DND-41 (cell line): ENCODE data around the gene LHFPL2.

Experiments used
- ATAC-seq: fragments of 200-7000 bp; cut with Tn5 transposase; 3 replicates; pipeline ENCODE4 v1.9.1; 2021; ENCODE audit warnings: low read depth; ENCODE audit not compliant: insufficient read depth
- DNase-seq: peaks from one replicate; pipeline ENCODE4 v3.0.0-alpha.2; 2020
- H2AFZ ChIP-seq: 2 replicates; pipeline ENCODE4 v1.6.0; 2012; ENCODE audit warnings: low read depth, low read length
- H3K27ac ChIP-seq: 2 replicates; pipeline ENCODE4 v1.5.1; 2012; ENCODE audit warnings: low read length, inconsistent platforms
- H3K27me3 ChIP-seq: fragments of 200-600 bp; sonication (generic); 2 replicates; pipeline ENCODE4 v1.6.0; 2012; ENCODE audit warnings: low read length, mild to moderate bottlenecking, inconsistent platforms; ENCODE audit not compliant: insufficient read depth, poor library complexity
- H3K36me3 ChIP-seq: 2 replicates; pipeline ENCODE4 v1.5.1; 2012; ENCODE audit warnings: low read length, inconsistent platforms; ENCODE audit not compliant: insufficient read depth
- H3K4me1 ChIP-seq: 2 replicates; pipeline ENCODE4 v1.5.1; 2012; ENCODE audit warnings: mild to moderate bottlenecking, low read length; ENCODE audit not compliant: insufficient read depth
- H3K4me2 ChIP-seq: 2 replicates; pipeline ENCODE4 v1.6.0; 2012; ENCODE audit warnings: mild to moderate bottlenecking, moderate library complexity, low read length, inconsistent platforms; ENCODE audit not compliant: insufficient read depth
- H3K4me3 ChIP-seq, 2 experiments: fragments of 200-600 bp in 1 of 2; shearing (Covaris generic) in 1 of 2; 2 replicates each; pipeline ENCODE4 v1.5.1; 2012 to 2016; ENCODE audit warnings: inconsistent platforms in 2 of 2, low read length in 2 of 2, mild to moderate bottlenecking in 2 of 2, low read depth in 1 of 2, moderate library complexity in 1 of 2
- H3K79me2 ChIP-seq: 2 replicates; pipeline ENCODE4 v1.6.0; 2012; ENCODE audit warnings: low read length, inconsistent platforms; ENCODE audit not compliant: insufficient read depth
- H3K9ac ChIP-seq: 2 replicates; pipeline ENCODE4 v1.6.0; 2012; ENCODE audit warnings: low read depth, mild to moderate bottlenecking, inconsistent platforms, low read length, moderate library complexity
- H3K9me3 ChIP-seq: 2 replicates; pipeline ENCODE4 v1.5.1; 2012; ENCODE audit warnings: low read length, moderate library complexity, mild to moderate bottlenecking, inconsistent platforms; ENCODE audit not compliant: insufficient read depth, severe bottlenecking
- H4K20me1 ChIP-seq: 2 replicates; pipeline ENCODE4 v1.6.0; 2012; ENCODE audit warnings: low read length; ENCODE audit not compliant: insufficient read depth
- EZH2 ChIP-seq: IDR thresholded peaks from 3 replicates; pipeline ENCODE4 v1.6.1; 2012; ENCODE audit warnings: borderline replicate concordance, low read depth, mild to moderate bottlenecking, moderate library complexity, low read length, inconsistent platforms; ENCODE audit not compliant: severe bottlenecking
- TF ChIP-seq, protein P1 (sequence below): IDR thresholded peaks from 2 replicates; pipeline ENCODE4 v1.5.1; 2012; ENCODE audit warnings: borderline replicate concordance, low read length, moderate library complexity, mild to moderate bottlenecking; ENCODE audit not compliant: poor library complexity, severe bottlenecking; ENCODE audit errors: extremely low read depth

LHFPL2 gene

DNA sequence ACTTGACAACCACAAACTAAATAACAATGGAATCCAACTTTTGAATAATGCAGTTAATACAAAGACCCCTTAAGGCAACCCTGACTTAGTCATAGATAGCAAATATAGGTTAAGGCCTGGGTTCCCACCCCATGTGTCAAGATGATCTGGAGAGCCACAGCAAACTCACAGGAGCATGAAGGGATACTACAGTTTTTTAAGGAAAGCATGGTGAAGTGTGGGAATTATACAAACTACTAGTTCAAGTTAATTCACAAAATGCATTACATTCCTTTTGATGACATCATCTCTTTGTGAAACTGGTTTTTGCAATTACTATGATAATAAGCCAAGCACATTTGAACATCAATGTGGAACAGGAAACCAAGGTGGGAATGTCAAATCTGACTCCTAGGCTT, 50.6 kb downstream of the LHFPL2 start:
- Histone ChIP-seq H3K4me3 (no peak overlapping the region), H3K4me2 (no peak overlapping the region), H3K27me3 (no peaks in the 10 kb centered on the region), H3K36me3 (no peaks in the 10 kb centered on the region), H2AFZ (no peak overlapping the region), H3K27ac (no peak overlapping the region), H4K20me1 (no peaks in the 10 kb centered on the region), H3K9ac (no peak overlapping the region), H3K79me2 (no peaks in the 10 kb centered on the region), H3K4me1 (no peaks in the 10 kb centered on the region), H3K9me3 (no peaks in the 10 kb centered on the region)
- TF ChIP-seq EZH2, result no peak
- TF ChIP-seq, protein P1, sequence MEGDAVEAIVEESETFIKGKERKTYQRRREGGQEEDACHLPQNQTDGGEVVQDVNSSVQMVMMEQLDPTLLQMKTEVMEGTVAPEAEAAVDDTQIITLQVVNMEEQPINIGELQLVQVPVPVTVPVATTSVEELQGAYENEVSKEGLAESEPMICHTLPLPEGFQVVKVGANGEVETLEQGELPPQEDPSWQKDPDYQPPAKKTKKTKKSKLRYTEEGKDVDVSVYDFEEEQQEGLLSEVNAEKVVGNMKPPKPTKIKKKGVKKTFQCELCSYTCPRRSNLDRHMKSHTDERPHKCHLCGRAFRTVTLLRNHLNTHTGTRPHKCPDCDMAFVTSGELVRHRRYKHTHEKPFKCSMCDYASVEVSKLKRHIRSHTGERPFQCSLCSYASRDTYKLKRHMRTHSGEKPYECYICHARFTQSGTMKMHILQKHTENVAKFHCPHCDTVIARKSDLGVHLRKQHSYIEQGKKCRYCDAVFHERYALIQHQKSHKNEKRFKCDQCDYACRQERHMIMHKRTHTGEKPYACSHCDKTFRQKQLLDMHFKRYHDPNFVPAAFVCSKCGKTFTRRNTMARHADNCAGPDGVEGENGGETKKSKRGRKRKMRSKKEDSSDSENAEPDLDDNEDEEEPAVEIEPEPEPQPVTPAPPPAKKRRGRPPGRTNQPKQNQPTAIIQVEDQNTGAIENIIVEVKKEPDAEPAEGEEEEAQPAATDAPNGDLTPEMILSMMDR, result no peak
- no peak for DNase-seq
- ATAC-seq, result no peak

DNA sequence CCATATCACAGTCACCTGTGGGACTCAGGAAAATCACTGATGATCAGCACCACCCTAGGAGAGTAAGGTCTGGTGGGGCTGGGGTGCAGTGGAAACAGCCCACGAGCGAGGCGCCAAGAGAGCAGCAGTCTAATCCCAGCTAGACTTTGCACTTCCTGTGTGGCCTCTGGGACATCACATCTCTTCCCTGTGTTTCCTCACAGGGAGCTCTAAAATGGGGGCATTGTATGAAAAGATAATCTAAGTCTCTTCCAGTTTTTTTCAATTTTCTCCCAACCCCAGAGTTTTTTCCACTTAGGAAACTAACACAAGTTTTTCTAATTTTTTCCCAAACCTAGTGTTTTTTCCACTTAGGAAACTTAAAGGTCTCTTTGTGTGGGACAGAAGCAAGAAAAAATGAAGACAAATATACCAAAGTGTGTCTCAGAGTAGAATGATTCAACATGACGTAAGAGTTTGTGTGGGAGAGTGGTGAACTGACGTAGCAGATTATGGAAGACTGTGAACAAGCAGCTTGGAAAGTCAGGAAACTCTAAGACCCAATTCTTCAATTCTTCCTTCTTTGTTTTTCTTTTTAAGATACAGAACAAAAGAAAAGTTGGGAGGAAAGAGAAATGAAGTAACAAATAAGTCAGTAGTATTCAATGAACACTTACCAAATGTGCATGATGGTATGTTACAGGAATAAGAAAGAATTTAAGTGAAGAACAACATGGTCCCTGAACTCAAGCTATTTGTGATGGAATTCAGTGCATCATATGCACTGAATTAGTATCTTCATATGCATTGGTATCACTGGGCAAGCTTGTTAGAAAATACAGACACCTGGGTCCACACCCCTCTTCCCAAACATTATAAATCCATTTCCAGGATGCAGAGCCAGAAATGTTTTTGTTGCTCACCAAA, 51.3 kb downstream of the LHFPL2 start:
- no peaks in the 10 kb centered on the region for H3K79me2 ChIP-seq
- H3K9me3 ChIP-seq, result no peaks in the 10 kb centered on the region
- no peaks in the 10 kb centered on the region for H3K27me3 ChIP-seq
- no peak overlapping the region for H3K4me2 ChIP-seq
- H3K4me1 ChIP-seq, result no peaks in the 10 kb centered on the region
- TF ChIP-seq EZH2, result no peak
- TF ChIP-seq, protein P1, result no peak
- no peak for DNase-seq
- no peak overlapping the region for H3K4me3 ChIP-seq
- H3K36me3 ChIP-seq, result no peaks in the 10 kb centered on the region
- no peak for ATAC-seq
- H2AFZ ChIP-seq, result no peak overlapping the region
- H3K27ac ChIP-seq, result no peak overlapping the region
- H4K20me1 ChIP-seq, result no peaks in the 10 kb centered on the region
- no peak overlapping the region for H3K9ac ChIP-seq

DNA sequence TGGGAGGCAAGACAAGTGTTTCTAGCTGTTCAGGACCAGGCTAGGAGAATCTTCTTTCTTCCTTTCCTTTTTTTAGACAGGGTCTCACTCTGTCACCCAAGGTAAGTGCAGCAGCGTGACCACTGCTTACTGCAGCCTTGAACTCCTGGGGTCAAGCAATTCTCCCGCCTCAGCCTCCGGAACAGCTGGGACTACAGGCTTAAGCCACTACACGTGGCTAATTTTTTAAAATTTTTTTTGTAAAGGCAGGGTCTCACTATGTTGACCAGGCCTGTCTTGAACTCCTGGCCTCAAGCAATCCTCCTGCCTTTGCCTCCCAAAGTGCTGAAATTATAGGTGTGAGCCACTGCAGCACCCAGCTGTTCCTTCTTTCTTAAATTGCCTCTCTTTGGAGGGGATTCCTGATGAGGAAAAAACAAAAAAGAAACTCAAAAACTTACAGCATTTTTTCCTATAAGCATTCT, 53.1 kb downstream of the LHFPL2 start:
- Histone ChIP-seq H3K4me3 (no peak overlapping the region), H2AFZ (no peak overlapping the region), H3K9me3 (no peaks in the 10 kb centered on the region), H4K20me1 (no peaks in the 10 kb centered on the region), H3K4me1 (no peaks in the 10 kb centered on the region), H3K27ac (no peak overlapping the region), H3K36me3 (no peaks in the 10 kb centered on the region), H3K27me3 (no peaks in the 10 kb centered on the region), H3K4me2 (no peak overlapping the region), H3K9ac (no peak overlapping the region), H3K79me2 (no peaks in the 10 kb centered on the region)
- TF ChIP-seq EZH2, result no peak
- TF ChIP-seq, protein P1, result no peak
- no peak for ATAC-seq
- no peak for DNase-seq
